H1 (cell line): Measurements from ENCODE around the gene DLGAP3. TPM values are rescaled to one million over a fixed set of nuclear protein-coding genes. Genes with fewer than 3 reads are reported as not detected.
A peak's percentile ranks its signal among the peaks of the same experiment; 100 is the strongest.

ENCODE experiments used
- CBX8 ChIP-seq: fragments of 300-800, 300-1000 bp; sonication (generic); IDR thresholded peaks from 2 replicates; pipeline ENCODE4 v1.7.1; 2016; ENCODE audit warnings: low read depth, low read length, borderline replicate concordance
- EP300 ChIP-seq, 2 experiments: IDR thresholded peaks; 1 replicate in 1 of 2; 2 replicates in 1 of 2; pipeline ENCODE4 v1.6.1; 2011 to 2012; ENCODE audit warnings: low read depth in 2 of 2, low read length in 2 of 2, mild to moderate bottlenecking in 2 of 2, borderline replicate concordance in 1 of 2, inconsistent platforms in 1 of 2, moderate library complexity in 1 of 2
- GABPA ChIP-seq: IDR thresholded peaks from 2 replicates; pipeline ENCODE4 v1.6.1; 2011; ENCODE audit warnings: mild to moderate bottlenecking, low read length, moderate library complexity, borderline replicate concordance; ENCODE audit not compliant: insufficient read depth
- KDM1A ChIP-seq: fragments of 200-600, 300-600 bp; sonication (generic); IDR thresholded peaks from 2 replicates; pipeline ENCODE4 v1.7.1; 2016; ENCODE audit warnings: mild to moderate bottlenecking, low read length, borderline replicate concordance
- KDM5A ChIP-seq: fragments of 200-600 bp; IDR thresholded peaks from 2 replicates; pipeline ENCODE4 v1.7.1; 2012; ENCODE audit warnings: mild to moderate bottlenecking, low read length, inconsistent platforms, mixed read lengths
- NANOG ChIP-seq: IDR thresholded peaks from 2 replicates; pipeline ENCODE4 v1.6.1; 2011; ENCODE audit warnings: low read length, low read depth, mild to moderate bottlenecking, inconsistent platforms; ENCODE audit not compliant: insufficient read depth, poor library complexity, severe bottlenecking
- RAD21 ChIP-seq, 2 experiments: IDR thresholded peaks in 1 of 2; conservative IDR thresholded peaks in 1 of 2; 2 replicates each; pipeline ENCODE4 v1.6.1; 2011; ENCODE audit warnings: low read depth in 2 of 2, low read length in 2 of 2, improper control_type of control experiment in 1 of 2, inconsistent platforms in 1 of 2, mild to moderate bottlenecking in 1 of 2, moderate library complexity in 1 of 2
- RNF2 ChIP-seq: fragments of 200-900, 300-1000 bp; sonication (generic); IDR thresholded peaks from 2 replicates; pipeline ENCODE4 v1.7.1; 2016; ENCODE audit warnings: borderline replicate concordance, low read depth, mild to moderate bottlenecking, antibody characterized with exemption, low read length; ENCODE audit not compliant: poor library complexity, severe bottlenecking; ENCODE audit errors: missing control alignments
- RXRA ChIP-seq: IDR thresholded peaks from 2 replicates; pipeline ENCODE4 v1.6.1; 2011; ENCODE audit warnings: low read depth, mild to moderate bottlenecking, low read length, moderate library complexity; ENCODE audit not compliant: insufficient read depth
- SIN3A ChIP-seq, 2 experiments: IDR thresholded peaks in 1 of 2; conservative IDR thresholded peaks in 1 of 2; 2 replicates each; pipeline ENCODE4 v1.6.1; 2011 to 2012; ENCODE audit warnings: low read length in 2 of 2, improper control_type of control experiment in 1 of 2, low read depth in 1 of 2, mild to moderate bottlenecking in 1 of 2
- SP2 ChIP-seq: IDR thresholded peaks from 2 replicates; pipeline ENCODE4 v1.6.1; 2012; ENCODE audit warnings: mild to moderate bottlenecking, low read length, inconsistent platforms
- SRF ChIP-seq: IDR thresholded peaks from 2 replicates; pipeline ENCODE4 v1.6.1; 2011; ENCODE audit warnings: mild to moderate bottlenecking, low read depth, low read length, moderate library complexity
- SUZ12 ChIP-seq: fragments of 200-600 bp; sonication (generic); IDR thresholded peaks from 2 replicates; pipeline ENCODE4 v1.6.1; 2012; ENCODE audit warnings: mild to moderate bottlenecking, inconsistent platforms, low read length, moderate library complexity, mixed read lengths
- TBP ChIP-seq: IDR thresholded peaks from 2 replicates; pipeline ENCODE4 v1.6.1; 2011; ENCODE audit warnings: low read depth, low read length, improper control_type of control experiment
- YY1 ChIP-seq: IDR thresholded peaks from 2 replicates; pipeline ENCODE4 v1.6.1; 2011; ENCODE audit warnings: low read depth, mild to moderate bottlenecking, low read length
- polyA plus RNA-seq, 7 experiments: library from polyadenylated mRNA; depleted of rRNA in 3 of 7; stranded (reverse) in 5 of 7; unstranded in 2 of 7; fragments of >200 nt in 5 of 7; fragments of 200-250 nt in 2 of 7; gene quantifications; 1 replicate in 5 of 7; 2 replicates in 1 of 7; 4 replicates in 1 of 7; pipeline versions ENCODE4 v1.2.1 to v1.2.3, GENCODE V29; 2011 to 2013; ENCODE audit warnings: missing spikeins in 2 of 7, mixed read lengths in 2 of 7
- total RNA-seq: library from RNA; stranded (reverse); fragmentation: NEBNext Ultra II Directional; extraction: Animal tissue kit (Norgen Biotek cat#: 25700); gene quantifications from 2 replicates; pipeline ENCODE4 v1.2.1, GENCODE V29; 2021
- TF ChIP-seq, protein P1 (sequence below), 3 experiments: IDR thresholded peaks; 1 replicate in 2 of 3; 2 replicates in 1 of 3; pipeline versions ENCODE4 v1.5.1 to v1.6.1; 2011; ENCODE audit warnings: low read length in 3 of 3, mild to moderate bottlenecking in 3 of 3, inconsistent platforms in 2 of 3, low read depth in 1 of 3, moderate library complexity in 1 of 3; ENCODE audit not compliant: insufficient read depth in 1 of 3; ENCODE audit errors: control extremely low read depth in 1 of 3
- TF ChIP-seq, protein P2 (sequence below): IDR thresholded peaks from 2 replicates; pipeline ENCODE4 v1.6.1; 2012; ENCODE audit warnings: inconsistent platforms
- TF ChIP-seq, protein P3 (sequence below): IDR thresholded peaks from 2 replicates; pipeline ENCODE4 v1.6.1; 2012; ENCODE audit warnings: inconsistent platforms

The DLGAP3 gene
- total and polyA plus RNA-seq, 2 of the 8 experiments (the other 6 are each of a cell fraction or from before 2014, with no cell fraction given), result 3.8 to 13.2 TPM

DNA sequence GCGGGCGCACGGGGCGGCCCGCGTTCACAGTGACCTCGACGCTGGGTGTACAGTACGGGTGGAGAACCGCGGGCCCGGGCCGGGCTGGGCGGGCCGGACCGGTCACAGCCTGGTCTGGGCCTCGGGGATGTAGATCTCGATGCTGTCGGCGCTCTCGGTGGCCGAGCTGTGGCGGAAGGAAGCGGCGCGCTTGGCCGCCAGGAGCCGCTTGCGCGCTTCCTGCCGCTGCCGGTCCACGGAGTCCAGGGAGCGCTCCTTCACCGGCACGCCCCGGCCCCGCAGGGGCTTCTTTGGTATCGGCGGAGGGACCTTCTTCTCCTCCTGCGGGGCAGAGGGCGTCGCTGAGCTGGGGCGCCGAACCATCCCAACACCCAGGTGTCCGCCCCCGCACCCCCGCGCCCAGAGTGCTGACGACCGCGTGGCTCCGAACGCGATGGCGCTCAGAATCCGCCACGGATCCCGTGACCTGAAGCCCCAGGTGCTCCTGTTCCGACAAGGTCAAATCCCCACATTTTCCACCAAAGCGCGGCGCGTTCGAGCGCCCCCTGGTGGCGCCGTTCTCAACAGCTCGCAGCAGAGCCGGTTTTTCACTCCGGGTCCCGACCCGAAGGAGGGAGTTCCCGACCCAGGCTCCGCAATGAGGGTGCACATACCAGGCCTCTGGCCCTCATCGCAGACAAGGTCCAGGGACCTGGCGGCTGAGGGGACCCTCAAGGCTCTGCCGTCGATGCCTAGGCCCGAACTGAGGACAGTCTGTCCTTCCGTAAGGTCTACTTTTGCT is 63.3 kb downstream of the DLGAP3 start (continued):
- TF ChIP-seq, protein P1, sequence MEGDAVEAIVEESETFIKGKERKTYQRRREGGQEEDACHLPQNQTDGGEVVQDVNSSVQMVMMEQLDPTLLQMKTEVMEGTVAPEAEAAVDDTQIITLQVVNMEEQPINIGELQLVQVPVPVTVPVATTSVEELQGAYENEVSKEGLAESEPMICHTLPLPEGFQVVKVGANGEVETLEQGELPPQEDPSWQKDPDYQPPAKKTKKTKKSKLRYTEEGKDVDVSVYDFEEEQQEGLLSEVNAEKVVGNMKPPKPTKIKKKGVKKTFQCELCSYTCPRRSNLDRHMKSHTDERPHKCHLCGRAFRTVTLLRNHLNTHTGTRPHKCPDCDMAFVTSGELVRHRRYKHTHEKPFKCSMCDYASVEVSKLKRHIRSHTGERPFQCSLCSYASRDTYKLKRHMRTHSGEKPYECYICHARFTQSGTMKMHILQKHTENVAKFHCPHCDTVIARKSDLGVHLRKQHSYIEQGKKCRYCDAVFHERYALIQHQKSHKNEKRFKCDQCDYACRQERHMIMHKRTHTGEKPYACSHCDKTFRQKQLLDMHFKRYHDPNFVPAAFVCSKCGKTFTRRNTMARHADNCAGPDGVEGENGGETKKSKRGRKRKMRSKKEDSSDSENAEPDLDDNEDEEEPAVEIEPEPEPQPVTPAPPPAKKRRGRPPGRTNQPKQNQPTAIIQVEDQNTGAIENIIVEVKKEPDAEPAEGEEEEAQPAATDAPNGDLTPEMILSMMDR (IDR thresholded peaks at IDR 0.05; ENCODE audit: control extremely low read depth in 1 of 3, insufficient read depth in 1 of 3, low read depth in 1 of 3, low read length in 3 of 3), result peak; percentile 77 to 89 (median 89)
- TF ChIP-seq RXRA (no peak), EP300 (IDR thresholded peaks at IDR 0.05; ENCODE audit: borderline replicate concordance in 1 of 2, low read depth in 2 of 2, low read length in 2 of 2) (peak in 1 of 2 experiments; percentile 34; a peak in 1 of 3 replicates), TBP (peak; percentile 87), GABPA (no peak; the same call in 1 of the 2 replicates), NANOG (no peak), SRF (no peak), RAD21 (IDR thresholded peaks at IDR 0.05 in 1 of 2, conservative IDR thresholded peaks at IDR 0.05 in 1 of 2; ENCODE audit: low read depth in 2 of 2, low read length in 2 of 2) (peak; percentile 46 to 61), RNF2 (no peak), KDM5A (no peak), YY1 (0 out of 2 replicates have a peak, but pooled peaks have one; percentile 32), CBX8 (no peak), KDM1A (no peak), SUZ12 (no peak), SP2 (no peak), SIN3A (conservative IDR thresholded peaks at IDR 0.05 in 1 of 2, IDR thresholded peaks at IDR 0.05 in 1 of 2; ENCODE audit: low read depth in 1 of 2, low read length in 2 of 2) (no peak)
- TF ChIP-seq, protein P2, sequence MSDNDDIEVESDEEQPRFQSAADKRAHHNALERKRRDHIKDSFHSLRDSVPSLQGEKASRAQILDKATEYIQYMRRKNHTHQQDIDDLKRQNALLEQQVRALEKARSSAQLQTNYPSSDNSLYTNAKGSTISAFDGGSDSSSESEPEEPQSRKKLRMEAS, result peak; percentile 83
- TF ChIP-seq, protein P3, sequence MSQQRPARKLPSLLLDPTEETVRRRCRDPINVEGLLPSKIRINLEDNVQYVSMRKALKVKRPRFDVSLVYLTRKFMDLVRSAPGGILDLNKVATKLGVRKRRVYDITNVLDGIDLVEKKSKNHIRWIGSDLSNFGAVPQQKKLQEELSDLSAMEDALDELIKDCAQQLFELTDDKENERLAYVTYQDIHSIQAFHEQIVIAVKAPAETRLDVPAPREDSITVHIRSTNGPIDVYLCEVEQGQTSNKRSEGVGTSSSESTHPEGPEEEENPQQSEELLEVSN, result no peak; the same call in 1 of the 2 replicates
